ENCODE results near the gene POLR3B.
"Not testable (repeated sequence)": the region's sequence is repeated elsewhere in the genome, so short reads cannot be mapped to it uniquely, and the experiment has no call there.

GRCh38 chr12:106465605-106466004, 108.1 kb downstream of the POLR3B start:
- not testable (repeated sequence) for TF ChIP-seq CTCF, POLR2AphosphoS5, POLR2A, EP300 (IDR thresholded peaks at IDR 0.05)
